ENCODE results near the gene FAM114A1. TPM values are rescaled to one million over a fixed set of nuclear protein-coding genes. Genes with fewer than 3 reads are reported as not detected.

FAM114A1 gene
- total and polyA plus RNA-seq, 2 of the 8 experiments (the other 6 are each of a cell fraction or from before 2014, with no cell fraction given): 9.5 to 12.0 TPM

GRCh38 chr4:38904090-38904666 is 36.6 kb downstream of the FAM114A1 start:
- Histone ChIP-seq H3K27ac (ENCODE audit: low read depth, low read length) (no peak overlapping the region), H4K5ac (ENCODE audit: insufficient read length, low read depth, low read length) (no peak overlapping the region), H3K18ac (ENCODE audit: extremely low read depth, low read length) (no peak overlapping the region), H4K91ac (replicated peaks; ENCODE audit: insufficient read length, low read length) (no peak overlapping the region), H3K4me2 (ENCODE audit: insufficient read depth in 1 of 2, low read depth in 2 of 2, low read length in 2 of 2) (no peak overlapping the region), H3K36me3 (ENCODE audit: control insufficient read depth in 2 of 4, insufficient read depth in 4 of 4, low read length in 3 of 4) (no peaks in the 10 kb centered on the region), H3K9ac (replicated peaks in 1 of 4; ENCODE audit: extremely low read depth in 1 of 4, low read depth in 3 of 4, low read length in 3 of 4) (no peak overlapping the region), H4K8ac (ENCODE audit: extremely low read depth, insufficient read depth, low read length) (no peak overlapping the region), H2AFZ (ENCODE audit: low read length) (no peak overlapping the region), H2BK120ac (replicated peaks; ENCODE audit: low read depth, low read length) (no peak overlapping the region), H3K56ac (replicated peaks; ENCODE audit: insufficient read length, low read depth, low read length) (no peak overlapping the region), H2AK5ac (ENCODE audit: low read depth, low read length) (no peak overlapping the region), H2BK15ac (ENCODE audit: low read length) (no peak overlapping the region), H3K23ac (ENCODE audit: insufficient read length) (no peak overlapping the region), H3K14ac (ENCODE audit: insufficient read length) (no peak overlapping the region), H2BK5ac (ENCODE audit: low read depth, low read length) (no peak overlapping the region), H3K23me2 (ENCODE audit: low read depth, low read length) (no peaks in the 10 kb centered on the region), H3K27me3 (replicated peaks in 1 of 4; ENCODE audit: control insufficient read depth in 3 of 4, extremely low read depth in 1 of 4, insufficient read depth in 3 of 4, low read length in 3 of 4) (no peaks in the 10 kb centered on the region), H3K79me1 (ENCODE audit: low read depth, low read length) (no peaks in the 10 kb centered on the region), H3K4me3 (ENCODE audit: extremely low read depth in 1 of 4, insufficient read depth in 2 of 4, low read depth in 3 of 4, low read length in 4 of 4) (no peak overlapping the region), H3K4me1 (replicated peaks in 1 of 4; ENCODE audit: control insufficient read depth in 3 of 4, insufficient read depth in 4 of 4, low read length in 3 of 4) (no peaks in the 10 kb centered on the region), H2BK12ac (ENCODE audit: low read depth, low read length) (no peak overlapping the region), H3K4ac (replicated peaks; ENCODE audit: insufficient read length, low read depth, low read length) (no peak overlapping the region), H3K9me3 (ENCODE audit: insufficient read depth in 2 of 2, low read depth in 1 of 2, low read length in 1 of 2) (no peaks in the 10 kb centered on the region), H3K79me2 (ENCODE audit: control insufficient read depth in 1 of 2, insufficient read depth in 2 of 2, low read length in 2 of 2) (no peaks in the 10 kb centered on the region), H4K20me1 (replicated peaks in 1 of 2; ENCODE audit: control insufficient read depth in 1 of 2, insufficient read depth in 2 of 2, low read length in 2 of 2) (no peaks in the 10 kb centered on the region), H2BK20ac (ENCODE audit: low read length) (no peak overlapping the region)
- 83% methylated on average over 10 of the region's 10 CpGs; no CpG with 5 or more reads in 1 of the 2 experiments for WGBS, 2 experiments (ENCODE audit: extremely low coverage in 1 of 2, insufficient coverage in 1 of 2, insufficient read length in 1 of 2, insufficient replicate concordance in 2 of 2, low coverage in 1 of 2, low lambda C conversion rate in 2 of 2, missing lambda C conversion rate in 1 of 2)
- DNase-seq (ENCODE audit: low read depth in 1 of 2, low spot score in 2 of 2) (no peak), FAIRE-seq (no peak)
- ChIA-PET CTCF (ENCODE audit: partially characterized antibody) (interaction anchor here (0.6 to 4.9 kb wide), 7 partner anchors 10 to 637 kb away, joined by 3 to 38 read pairs (median 3); no protein-coding TSS in a partner anchor), POLR2A (ENCODE audit: partially characterized antibody) (no interaction called here)

Measured in H1 (cell line).